ENCODE measurements around the gene SSTR4.

SSTR4 gene

DNA sequence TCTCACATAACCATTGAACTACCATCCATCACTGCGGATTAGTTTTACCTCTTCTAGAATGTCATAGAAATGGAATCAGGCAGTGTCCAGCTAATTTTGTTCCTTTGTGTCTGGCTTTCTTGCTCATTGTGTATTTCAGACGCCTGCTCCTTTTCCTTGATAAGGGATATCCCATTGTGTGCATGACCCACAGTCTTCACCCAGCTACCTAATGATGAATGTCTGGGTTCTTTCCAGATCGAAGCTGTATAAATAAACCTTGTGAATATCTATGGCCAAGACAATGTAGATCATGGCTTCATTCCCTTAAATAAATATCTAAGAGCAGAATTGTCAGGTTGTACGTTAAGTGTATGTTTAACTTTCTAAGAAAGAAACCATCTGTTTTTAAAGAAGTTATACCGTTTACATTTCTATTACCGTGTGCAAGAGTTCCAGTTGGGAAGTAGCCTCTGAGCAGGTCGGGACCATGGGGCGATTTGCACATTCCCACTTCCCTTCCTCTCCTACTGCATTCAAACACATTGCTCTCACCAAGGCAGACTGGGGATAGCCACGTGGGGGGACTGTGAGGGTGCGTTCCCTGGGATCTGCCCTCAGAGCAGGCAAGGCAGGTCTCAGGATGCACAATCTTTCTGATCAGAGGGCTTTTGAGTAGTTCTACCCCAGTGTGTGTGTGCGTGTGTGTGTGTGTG lies 37.9 kb downstream of the SSTR4 start:
- TF ChIP-seq, protein P1, sequence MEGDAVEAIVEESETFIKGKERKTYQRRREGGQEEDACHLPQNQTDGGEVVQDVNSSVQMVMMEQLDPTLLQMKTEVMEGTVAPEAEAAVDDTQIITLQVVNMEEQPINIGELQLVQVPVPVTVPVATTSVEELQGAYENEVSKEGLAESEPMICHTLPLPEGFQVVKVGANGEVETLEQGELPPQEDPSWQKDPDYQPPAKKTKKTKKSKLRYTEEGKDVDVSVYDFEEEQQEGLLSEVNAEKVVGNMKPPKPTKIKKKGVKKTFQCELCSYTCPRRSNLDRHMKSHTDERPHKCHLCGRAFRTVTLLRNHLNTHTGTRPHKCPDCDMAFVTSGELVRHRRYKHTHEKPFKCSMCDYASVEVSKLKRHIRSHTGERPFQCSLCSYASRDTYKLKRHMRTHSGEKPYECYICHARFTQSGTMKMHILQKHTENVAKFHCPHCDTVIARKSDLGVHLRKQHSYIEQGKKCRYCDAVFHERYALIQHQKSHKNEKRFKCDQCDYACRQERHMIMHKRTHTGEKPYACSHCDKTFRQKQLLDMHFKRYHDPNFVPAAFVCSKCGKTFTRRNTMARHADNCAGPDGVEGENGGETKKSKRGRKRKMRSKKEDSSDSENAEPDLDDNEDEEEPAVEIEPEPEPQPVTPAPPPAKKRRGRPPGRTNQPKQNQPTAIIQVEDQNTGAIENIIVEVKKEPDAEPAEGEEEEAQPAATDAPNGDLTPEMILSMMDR (IDR thresholded peaks at IDR 0.05; ENCODE audit: insufficient read depth, missing control alignments): no peak
- FAIRE-seq: no peak

DNA sequence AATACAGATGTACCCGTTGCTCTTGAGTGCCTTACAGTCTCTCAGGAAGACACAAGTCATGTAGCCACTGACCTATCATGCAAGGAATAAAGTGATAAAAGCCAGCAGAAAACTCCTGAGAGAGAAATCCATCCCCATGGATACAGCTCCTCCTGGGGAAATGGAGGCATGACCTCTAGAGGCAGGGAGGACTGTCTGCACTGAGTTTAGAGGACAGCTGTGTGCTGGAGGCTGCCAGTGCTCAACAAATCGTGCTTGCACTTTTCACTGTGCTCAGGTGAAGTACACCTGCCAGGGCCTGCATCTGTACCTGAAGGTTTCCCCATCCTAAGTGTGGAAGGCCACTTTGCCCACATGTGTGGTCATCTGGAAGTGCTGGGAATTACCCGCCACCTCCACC lies 38.9 kb downstream of the SSTR4 start:
- TF ChIP-seq, protein P1 (IDR thresholded peaks at IDR 0.05; ENCODE audit: insufficient read depth, missing control alignments): no peak
- FAIRE-seq (no peak), DNase-seq (ENCODE audit: insufficient read length, low spot score) (no peak)

More for the DNA sequence above, 37.9 kb downstream of the SSTR4 start:
- no peak for DNase-seq (ENCODE audit: insufficient read length, low spot score)

DNA sequence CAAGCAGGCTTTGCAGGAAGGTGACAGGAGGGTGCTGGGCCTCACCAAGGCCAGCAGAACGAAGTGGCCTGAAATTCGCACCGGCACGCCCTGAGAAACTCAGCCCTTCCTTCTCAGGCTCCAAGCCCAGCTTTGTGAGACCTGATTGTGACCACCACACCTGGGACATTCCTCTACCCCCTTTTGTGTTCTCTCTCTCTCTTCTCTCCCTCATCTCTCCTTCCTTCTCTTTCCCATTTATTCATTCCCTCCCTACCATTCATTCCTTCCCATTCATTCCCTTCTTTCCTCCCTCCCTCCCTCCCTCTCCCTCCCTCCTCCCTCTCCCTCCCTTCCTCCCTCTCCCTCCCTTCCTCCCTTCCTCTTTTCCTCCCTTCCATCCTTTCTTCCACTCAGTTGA lies 42.2 kb downstream of the SSTR4 start:
- no peak for DNase-seq (ENCODE audit: insufficient read length, low spot score)
- TF ChIP-seq, protein P1 (IDR thresholded peaks at IDR 0.05; ENCODE audit: insufficient read depth, missing control alignments): no peak
- no peak for FAIRE-seq

DNA sequence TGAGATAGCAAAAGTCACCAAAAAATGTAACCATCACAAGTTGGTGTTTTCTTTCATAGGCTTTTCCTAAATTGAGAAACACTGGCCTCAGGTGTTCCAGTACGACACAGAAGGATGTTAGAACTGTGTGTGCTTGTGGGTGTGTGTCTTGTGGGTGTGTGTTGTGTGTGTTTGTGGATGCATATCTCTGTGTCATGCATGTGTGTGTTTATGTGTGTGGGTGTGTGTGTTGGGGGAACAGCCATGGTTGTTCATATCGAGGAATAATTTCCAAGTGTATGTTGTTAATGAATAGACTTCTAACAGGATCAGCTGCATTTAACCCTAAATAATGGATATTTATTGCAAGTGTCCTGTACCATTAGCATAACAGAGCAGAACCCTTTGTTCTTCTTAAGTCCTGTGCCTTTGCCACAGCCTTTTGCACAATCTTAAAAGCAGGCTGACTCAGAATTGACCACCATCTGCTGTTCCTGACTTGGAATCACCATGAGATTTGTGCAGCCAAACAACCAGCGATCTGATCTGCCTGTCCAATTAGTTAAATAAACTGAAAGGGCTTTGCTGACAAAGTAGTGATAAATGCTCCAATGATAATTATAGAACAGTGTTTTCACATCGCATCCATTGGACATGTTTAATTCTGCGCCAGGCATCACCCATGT lies 43.4 kb downstream of the SSTR4 start:
- no peak for DNase-seq (ENCODE audit: insufficient read length, low spot score)
- no peak for FAIRE-seq
- TF ChIP-seq, protein P1 (IDR thresholded peaks at IDR 0.05; ENCODE audit: insufficient read depth, missing control alignments): no peak

DNA sequence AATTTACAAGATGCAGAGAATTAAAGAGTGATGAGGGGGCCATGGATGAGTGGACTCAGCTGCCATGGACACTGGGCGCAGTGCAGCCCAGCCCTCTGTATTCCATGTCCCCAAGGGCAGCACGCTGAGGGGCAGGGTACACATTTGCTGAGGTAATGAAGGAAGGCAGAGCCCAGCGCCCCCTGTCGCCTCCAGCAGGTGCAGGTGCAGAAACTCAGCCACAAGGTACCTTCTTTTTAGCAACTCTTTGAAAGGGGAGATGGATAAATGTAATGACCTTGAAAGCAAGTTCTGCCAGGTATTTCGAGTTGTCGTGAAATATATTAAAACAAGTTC lies 43.9 kb downstream of the SSTR4 start:
- FAIRE-seq: no peak
- TF ChIP-seq, protein P1 (IDR thresholded peaks at IDR 0.05; ENCODE audit: insufficient read depth, missing control alignments): no peak
- DNase-seq (ENCODE audit: insufficient read length, low spot score): no peak

DNA sequence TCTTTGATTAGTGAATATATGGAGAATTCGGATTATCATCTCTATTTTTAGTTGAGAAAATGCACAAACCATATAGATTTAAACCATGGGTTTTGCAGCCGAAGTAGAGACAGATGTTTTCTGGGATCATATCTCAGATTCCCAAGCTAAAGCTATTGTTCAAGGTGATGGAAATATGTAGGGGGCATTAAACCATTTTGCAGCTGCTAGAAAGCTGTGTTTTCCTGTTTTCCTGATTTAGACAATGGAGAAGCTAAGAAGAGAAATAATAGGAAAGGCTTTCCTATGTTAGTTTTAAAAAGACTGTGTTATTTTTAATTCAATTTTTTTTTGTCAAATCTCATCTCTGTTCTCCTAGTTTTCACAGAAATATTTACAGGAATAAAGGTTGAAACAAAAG lies 44.8 kb downstream of the SSTR4 start:
- no peak for FAIRE-seq

More for the DNA sequence above, 44.8 kb downstream of the SSTR4 start:
- no peak for DNase-seq (ENCODE audit: insufficient read length, low spot score)
- TF ChIP-seq, protein P1 (IDR thresholded peaks at IDR 0.05; ENCODE audit: insufficient read depth, missing control alignments): no peak
